ENCODE data around the gene KSR1.

KSR1 gene

DNA sequence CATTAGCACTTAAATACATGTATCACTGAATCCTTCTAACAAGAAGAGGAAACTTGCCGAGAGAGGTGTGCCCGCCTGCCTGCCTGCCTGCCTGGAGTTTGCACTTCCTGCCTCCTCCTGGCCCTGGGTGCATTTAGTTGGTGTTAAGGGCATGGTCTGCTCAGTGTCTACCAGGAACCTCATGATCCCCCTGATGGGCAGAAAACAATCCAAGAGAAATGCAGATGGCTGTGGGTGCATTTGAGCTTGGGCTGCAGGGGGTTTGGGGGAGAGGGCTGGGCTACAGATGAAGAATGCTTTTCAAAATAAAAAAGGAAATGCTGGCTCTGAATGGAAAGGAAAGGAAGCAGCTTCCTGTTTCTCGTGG, 10.1 kb downstream of the KSR1 start:
- ChIA-PET CTCF (no interaction called here), POLR2A (no interaction called here)
- TF ChIP-seq ELF4 (IDR thresholded peaks at IDR 0.05) (no peak), ZNF384 (IDR thresholded peaks at IDR 0.05) (no peak), SUZ12 (IDR thresholded peaks at IDR 0.05) (no peak), L3MBTL2 (conservative IDR thresholded peaks at IDR 0.05) (no peak), TARDBP (IDR thresholded peaks at IDR 0.05) (no peak), CTBP1 (IDR thresholded peaks at IDR 0.05; ENCODE audit: borderline replicate concordance) (no peak), FOXK2 (IDR thresholded peaks at IDR 0.05) (no peak), FOXA1 (IDR thresholded peaks at IDR 0.05) (no peak), FOXM1 (IDR thresholded peaks at IDR 0.05; ENCODE audit: borderline replicate concordance) (no peak), HDGF (IDR thresholded peaks at IDR 0.05; ENCODE audit: borderline replicate concordance) (no peak), LEF1 (IDR thresholded peaks at IDR 0.05; ENCODE audit: borderline replicate concordance) (no peak), ARNT (IDR thresholded peaks at IDR 0.05) (no peak), NFRKB (IDR thresholded peaks at IDR 0.05) (no peak), SP1 (IDR thresholded peaks at IDR 0.05) (no peak), BHLHE40 (IDR thresholded peaks at IDR 0.05; ENCODE audit: borderline replicate concordance) (no peak)
- TF ChIP-seq, protein P1, sequence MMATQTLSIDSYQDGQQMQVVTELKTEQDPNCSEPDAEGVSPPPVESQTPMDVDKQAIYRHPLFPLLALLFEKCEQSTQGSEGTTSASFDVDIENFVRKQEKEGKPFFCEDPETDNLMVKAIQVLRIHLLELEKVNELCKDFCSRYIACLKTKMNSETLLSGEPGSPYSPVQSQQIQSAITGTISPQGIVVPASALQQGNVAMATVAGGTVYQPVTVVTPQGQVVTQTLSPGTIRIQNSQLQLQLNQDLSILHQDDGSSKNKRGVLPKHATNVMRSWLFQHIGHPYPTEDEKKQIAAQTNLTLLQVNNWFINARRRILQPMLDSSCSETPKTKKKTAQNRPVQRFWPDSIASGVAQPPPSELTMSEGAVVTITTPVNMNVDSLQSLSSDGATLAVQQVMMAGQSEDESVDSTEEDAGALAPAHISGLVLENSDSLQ (IDR thresholded peaks at IDR 0.05), result no peak
- DNase-seq (ENCODE audit: extremely low spot score), result no peak

- CTCF ChIA-PET, result interaction anchor here (0.7 kb wide), 1 partner anchor 11 kb away, joined by 4 read pairs; no protein-coding TSS in a partner anchor
- no peak for DNase-seq (ENCODE audit: extremely low spot score)
- POLR2A ChIA-PET, result no interaction called here
- TF ChIP-seq NFRKB (IDR thresholded peaks at IDR 0.05) (no peak), SUZ12 (IDR thresholded peaks at IDR 0.05) (no peak), CTBP1 (IDR thresholded peaks at IDR 0.05; ENCODE audit: borderline replicate concordance) (no peak), BHLHE40 (IDR thresholded peaks at IDR 0.05; ENCODE audit: borderline replicate concordance) (no peak), SP1 (IDR thresholded peaks at IDR 0.05) (no peak), FOXK2 (IDR thresholded peaks at IDR 0.05) (no peak), LEF1 (IDR thresholded peaks at IDR 0.05; ENCODE audit: borderline replicate concordance) (no peak), TARDBP (IDR thresholded peaks at IDR 0.05) (no peak), ZNF384 (IDR thresholded peaks at IDR 0.05) (no peak), ELF4 (IDR thresholded peaks at IDR 0.05) (no peak), FOXA1 (IDR thresholded peaks at IDR 0.05) (no peak), L3MBTL2 (conservative IDR thresholded peaks at IDR 0.05) (no peak), ARNT (IDR thresholded peaks at IDR 0.05) (no peak), HDGF (IDR thresholded peaks at IDR 0.05; ENCODE audit: borderline replicate concordance) (no peak), FOXM1 (IDR thresholded peaks at IDR 0.05; ENCODE audit: borderline replicate concordance) (no peak)
- TF ChIP-seq, protein P1 (IDR thresholded peaks at IDR 0.05), result no peak
These were observed 10.6 kb downstream of the KSR1 start for GRCh38 chr17:27466743-27467375.

GRCh38 chr17:27469256-27469655, 13.0 kb downstream of the KSR1 start:
- DNase-seq (ENCODE audit: extremely low spot score), result no peak
- TF ChIP-seq BHLHE40 (IDR thresholded peaks at IDR 0.05; ENCODE audit: borderline replicate concordance) (no peak), ELF4 (IDR thresholded peaks at IDR 0.05) (no peak), FOXK2 (IDR thresholded peaks at IDR 0.05) (no peak)
- CTCF ChIA-PET, result no interaction called here
- POLR2A ChIA-PET, result no interaction called here

GRCh38 chr17:27471321-27472269, 15.3 kb downstream of the KSR1 start:
- no peak for DNase-seq (ENCODE audit: extremely low spot score)
- ChIA-PET CTCF (no interaction called here), POLR2A (interaction anchor here (1.4 kb wide), 1 partner anchor 16 kb away, joined by 5 read pairs; the partner anchor contains the start of gene KSR1)
- TF ChIP-seq FOXA1 (IDR thresholded peaks at IDR 0.05) (no peak), ZNF384 (IDR thresholded peaks at IDR 0.05) (no peak), BHLHE40 (IDR thresholded peaks at IDR 0.05; ENCODE audit: borderline replicate concordance) (no peak), TARDBP (IDR thresholded peaks at IDR 0.05) (no peak), ELF4 (IDR thresholded peaks at IDR 0.05) (no peak), CTBP1 (IDR thresholded peaks at IDR 0.05; ENCODE audit: borderline replicate concordance) (no peak), FOXM1 (IDR thresholded peaks at IDR 0.05; ENCODE audit: borderline replicate concordance) (no peak), HDGF (IDR thresholded peaks at IDR 0.05; ENCODE audit: borderline replicate concordance) (no peak), ARNT (IDR thresholded peaks at IDR 0.05) (no peak), FOXK2 (IDR thresholded peaks at IDR 0.05) (no peak), L3MBTL2 (conservative IDR thresholded peaks at IDR 0.05) (no peak), SUZ12 (IDR thresholded peaks at IDR 0.05) (no peak), LEF1 (IDR thresholded peaks at IDR 0.05; ENCODE audit: borderline replicate concordance) (no peak), SP1 (IDR thresholded peaks at IDR 0.05) (no peak)
- TF ChIP-seq, protein P1 (IDR thresholded peaks at IDR 0.05), result no peak

DNA sequence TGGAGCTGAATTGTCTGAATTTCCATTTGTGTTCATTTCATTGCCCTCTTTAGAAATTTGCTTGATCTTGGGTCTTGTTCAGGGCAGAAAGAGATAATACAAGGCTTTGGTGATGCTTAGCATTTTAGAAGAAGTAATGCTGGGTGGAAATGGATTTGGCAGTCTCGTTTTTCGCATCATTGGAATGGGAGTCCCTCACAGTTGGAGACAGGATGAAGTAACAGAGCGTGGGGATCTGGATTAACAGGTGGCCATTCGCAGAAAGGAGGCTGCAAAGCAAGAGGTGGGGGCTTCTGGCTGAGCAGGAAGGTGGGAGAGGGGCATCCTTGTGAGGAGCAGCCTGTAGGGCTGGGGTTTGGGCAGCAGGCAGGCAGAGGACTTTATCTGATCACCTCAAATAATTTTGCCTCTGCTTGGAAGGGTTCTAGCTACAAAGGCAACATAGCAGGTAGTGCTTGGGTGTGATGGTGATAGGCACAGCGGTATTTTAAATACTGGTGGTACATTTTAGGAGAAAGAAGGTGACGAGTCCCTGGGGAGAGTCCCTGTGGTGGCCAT, 17.0 kb downstream of the KSR1 start:
- no peak for DNase-seq (ENCODE audit: extremely low spot score)
- TF ChIP-seq TARDBP (IDR thresholded peaks at IDR 0.05) (no peak), ARNT (IDR thresholded peaks at IDR 0.05) (no peak), FOXM1 (IDR thresholded peaks at IDR 0.05; ENCODE audit: borderline replicate concordance) (no peak), ZNF384 (IDR thresholded peaks at IDR 0.05) (no peak), BHLHE40 (IDR thresholded peaks at IDR 0.05; ENCODE audit: borderline replicate concordance) (no peak), SP1 (IDR thresholded peaks at IDR 0.05) (no peak), NFRKB (IDR thresholded peaks at IDR 0.05) (no peak), LEF1 (IDR thresholded peaks at IDR 0.05; ENCODE audit: borderline replicate concordance) (no peak), HDGF (IDR thresholded peaks at IDR 0.05; ENCODE audit: borderline replicate concordance) (no peak), FOXK2 (IDR thresholded peaks at IDR 0.05) (no peak), FOXA1 (IDR thresholded peaks at IDR 0.05) (no peak), L3MBTL2 (conservative IDR thresholded peaks at IDR 0.05) (no peak), CTBP1 (IDR thresholded peaks at IDR 0.05; ENCODE audit: borderline replicate concordance) (no peak), ELF4 (IDR thresholded peaks at IDR 0.05) (no peak), SUZ12 (IDR thresholded peaks at IDR 0.05) (no peak)
- TF ChIP-seq, protein P1 (IDR thresholded peaks at IDR 0.05), result no peak
- ChIA-PET POLR2A (no interaction called here), CTCF (no interaction called here)
